HCT116 (cell line): ENCODE results near the gene FNBP1L. TPM values are rescaled to one million over a fixed set of nuclear protein-coding genes. Genes with fewer than 3 reads are reported as not detected.

Source experiments
- ATAC-seq: fragments of 200-7000 bp; cut with Tn5 transposase; 2 replicates; pipeline ENCODE4 v1.9.1; 2020; ENCODE audit warnings: mild to moderate bottlenecking, moderate library complexity
- BruUV-seq: library from RNA; stranded (reverse); fragments of 400-500 nt; replicated peaks from 2 replicates; lab custom pipeline; 2021; lab: Mats Ljungman, UMichigan
- CTCF ChIA-PET: fragments of 300-600 bp; sonication (Branson Sonifier 250); formaldehyde crosslinking; loops from one replicate; lab custom pipeline; 2021; ENCODE audit warnings: antibody characterized with exemption; lab: Charles Lee
- POLR2A ChIA-PET: fragments of 300-600, 350-600 bp; sonication (Branson Sonifier 250); formaldehyde crosslinking; loops from one replicate; lab custom pipeline; 2021; ENCODE audit warnings: antibody characterized with exemption; lab: Charles Lee
- RAD21 ChIA-PET, 2 experiments: fragments of 300-600 bp; sonication (Branson Sonifier 250); formaldehyde crosslinking; loops; one replicate each; lab custom pipeline; 2023; ENCODE audit warnings: low total read pairs in 2 of 2; ENCODE audit not compliant: uncharacterized antibody in 2 of 2, unreplicated experiment in 2 of 2, low non-redundant PET in 1 of 2; lab: Charles Lee
- DNase-seq: peaks from one replicate; pipeline ENCODE4 v3.0.0-alpha.2; 2010; ENCODE audit warnings: low read depth, low spot score
- H2AFZ ChIP-seq: fragments of 200-600 bp; shearing (Covaris generic), sonication (generic); 2 replicates; pipeline ENCODE4 v1.6.1; 2017; ENCODE audit warnings: low read depth, mixed run types, mixed read lengths, antibody characterized with exemption, low read length; ENCODE audit not compliant: poor library complexity, severe bottlenecking
- H3K27ac ChIP-seq: 2 replicates; pipeline ENCODE4 v1.5.1; 2012; ENCODE audit warnings: low read depth, low read length
- H3K27me3 ChIP-seq: fragments of 200-600 bp; sonication (generic); 2 replicates; pipeline ENCODE4 v1.6.1; 2016; ENCODE audit warnings: mixed run types, low read length, mixed read lengths; ENCODE audit not compliant: insufficient read depth
- H3K36me3 ChIP-seq, 2 experiments: fragments of 200-500 bp in 1 of 2; fragments of 200-600 bp in 1 of 2; sonication (Bioruptor generic) in 1 of 2; sonication (generic) in 1 of 2; 2 replicates each; pipeline versions ENCODE4 v1.5.1 to v1.6.1; 2014 to 2016; ENCODE audit warnings: low read length in 2 of 2, inconsistent platforms in 1 of 2, mixed read lengths in 1 of 2, mixed run types in 1 of 2; ENCODE audit not compliant: insufficient read depth in 2 of 2, control insufficient read depth in 1 of 2
- H3K4me1 ChIP-seq, 2 experiments: fragments of 200-600 bp in 1 of 2; sonication (generic) in 1 of 2; 2 replicates each; pipeline versions ENCODE4 v1.5.1 to v1.6.1; 2012 to 2017; ENCODE audit warnings: low read length in 2 of 2, inconsistent platforms in 1 of 2, mild to moderate bottlenecking in 1 of 2, mixed read lengths in 1 of 2, mixed run types in 1 of 2, moderate library complexity in 1 of 2; ENCODE audit not compliant: insufficient read depth in 2 of 2, control insufficient read depth in 1 of 2
- H3K4me2 ChIP-seq: fragments of 200-600 bp; sonication (generic); 2 replicates; pipeline ENCODE4 v1.6.1; 2017; ENCODE audit warnings: mixed run types, low read length, mixed read lengths
- H3K4me3 ChIP-seq, 2 experiments: fragments of 200-600 bp in 1 of 2; sonication (generic) in 1 of 2; replicated peaks in 1 of 2; 2 replicates each; pipeline ENCODE4 v1.5.1; 2011 to 2016; ENCODE audit warnings: low read length in 2 of 2, control low read depth in 1 of 2, low read depth in 1 of 2, mild to moderate bottlenecking in 1 of 2, mixed read lengths in 1 of 2, mixed run types in 1 of 2
- H3K79me2 ChIP-seq: fragments of 200-600 bp; sonication (generic); 2 replicates; pipeline ENCODE4 v1.6.1; 2017; ENCODE audit warnings: mild to moderate bottlenecking, mixed run types, low read length, moderate library complexity, mixed read lengths; ENCODE audit not compliant: insufficient read depth
- H3K9ac ChIP-seq: fragments of 200-600 bp; sonication (generic); 2 replicates; pipeline ENCODE4 v1.6.1; 2016; ENCODE audit warnings: low read length, mixed read lengths
- H3K9me2 ChIP-seq: fragments of 200-600 bp; sonication (generic), shearing (Covaris generic); 2 replicates; pipeline ENCODE4 v1.6.1; 2017; ENCODE audit warnings: mixed run types, mild to moderate bottlenecking, moderate library complexity; ENCODE audit not compliant: insufficient read depth
- H3K9me3 ChIP-seq, 2 experiments: fragments of 200-500 bp in 1 of 2; fragments of 200-600 bp in 1 of 2; sonication (Bioruptor generic) in 1 of 2; sonication (generic) in 1 of 2; 2 replicates each; pipeline ENCODE4 v1.6.1; 2014 to 2017; ENCODE audit warnings: low read length in 2 of 2, mixed read lengths in 2 of 2, inconsistent platforms in 1 of 2, low read depth in 1 of 2, mild to moderate bottlenecking in 1 of 2, mixed run types in 1 of 2, moderate library complexity in 1 of 2; ENCODE audit not compliant: control insufficient read depth in 1 of 2, insufficient read depth in 1 of 2
- H4K20me1 ChIP-seq: fragments of 200-600 bp; sonication (generic), shearing (Covaris generic); 2 replicates; pipeline ENCODE4 v1.6.1; 2017; ENCODE audit warnings: mixed run types, mild to moderate bottlenecking, moderate library complexity; ENCODE audit not compliant: insufficient read depth
- CBX3 ChIP-seq: IDR thresholded peaks from 2 replicates; pipeline ENCODE4 v1.6.1; 2012; ENCODE audit warnings: low read depth
- CEBPB ChIP-seq: IDR thresholded peaks from 2 replicates; pipeline ENCODE4 v1.6.1; 2012; ENCODE audit warnings: low read depth
- EGR1 ChIP-seq: IDR thresholded peaks from 2 replicates; pipeline ENCODE4 v1.6.1; 2012; ENCODE audit warnings: low read depth
- ELF1 ChIP-seq: IDR thresholded peaks from 2 replicates; pipeline ENCODE4 v1.6.1; 2012; ENCODE audit warnings: low read depth, borderline replicate concordance
- JUND ChIP-seq: IDR thresholded peaks from 2 replicates; pipeline ENCODE4 v1.6.1; 2012
- POLR2AphosphoS5 ChIP-seq: IDR thresholded peaks from 2 replicates; pipeline ENCODE4 v1.6.1; 2011; ENCODE audit warnings: mild to moderate bottlenecking, low read depth, low read length, moderate library complexity
- SIN3A ChIP-seq: IDR thresholded peaks from 2 replicates; pipeline ENCODE4 v1.6.1; 2012; ENCODE audit warnings: low read depth
- SP1 ChIP-seq: IDR thresholded peaks from 2 replicates; pipeline ENCODE4 v1.6.1; 2012; ENCODE audit warnings: low read depth
- SRF ChIP-seq: IDR thresholded peaks from 2 replicates; pipeline ENCODE4 v1.6.1; 2012; ENCODE audit warnings: low read depth
- TCF7L2 ChIP-seq: IDR thresholded peaks from 2 replicates; pipeline ENCODE4 v1.7.0; 2011; ENCODE audit warnings: borderline replicate concordance, inconsistent platforms; ENCODE audit not compliant: insufficient read depth, insufficient read length; ENCODE audit errors: extremely low read depth
- YY1 ChIP-seq: IDR thresholded peaks from 2 replicates; pipeline ENCODE4 v1.6.1; 2011; ENCODE audit warnings: low read length, low read depth, moderate library complexity, mild to moderate bottlenecking; ENCODE audit not compliant: insufficient replicate concordance; ENCODE audit errors: extremely low read depth
- ZFX ChIP-seq: fragments of 450-650 bp; IDR thresholded peaks from 2 replicates; pipeline ENCODE4 v1.6.1; 2017
- ZNF274 ChIP-seq: fragments of 200-500 bp; sonication (Bioruptor generic); IDR thresholded peaks from 2 replicates; pipeline ENCODE4 v1.6.1; 2014; ENCODE audit warnings: mild to moderate bottlenecking, low read depth, low read length, inconsistent platforms
- intact Hi-C: fragments of 100-400 bp; cut with micrococcal nuclease; formaldehyde crosslinking; loops from 2 replicates; pipeline ENCODE4 v1.10.0; 2022
- total RNA-seq: library from RNA; stranded (reverse); gene quantifications from one replicate; pipeline ENCODE4 v1.2.1, GENCODE V29; 2021; ENCODE audit not compliant: unreplicated experiment
- TF ChIP-seq, protein P1 (sequence below): IDR thresholded peaks from 2 replicates; pipeline ENCODE4 v1.6.1; 2012
- TF ChIP-seq, protein P2 (sequence below): IDR thresholded peaks from 2 replicates; pipeline ENCODE4 v1.6.1; 2011; ENCODE audit warnings: mild to moderate bottlenecking, low read length, moderate library complexity; ENCODE audit not compliant: insufficient replicate concordance; ENCODE audit errors: extremely low read depth
- TF ChIP-seq, protein P3 (sequence below): IDR thresholded peaks from 2 replicates; pipeline ENCODE4 v1.6.1; 2012

FNBP1L gene
- total RNA-seq, 1 experiment from 2014 or later: 26.1 TPM

DNA sequence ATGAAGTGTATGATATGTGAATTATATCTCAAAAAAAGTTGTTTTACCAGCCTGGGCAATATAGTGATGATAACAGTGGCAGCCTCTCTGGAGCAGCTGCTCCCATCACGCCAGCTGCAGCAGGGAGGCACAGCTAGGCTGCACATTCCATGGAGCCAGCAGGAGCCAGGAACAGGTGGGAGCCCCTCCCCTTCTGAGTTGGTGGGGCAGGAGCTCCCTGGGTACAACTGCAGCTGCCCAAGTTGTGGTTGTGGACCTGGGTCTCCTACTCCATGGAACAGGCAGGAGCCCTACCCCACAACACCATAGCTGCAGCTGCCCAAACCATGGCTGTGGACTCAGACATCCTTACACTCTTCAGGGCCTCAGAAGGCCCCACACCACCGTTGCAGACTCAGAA is 21.7 kb upstream of the FNBP1L start:
- ATAC-seq: no peak

More for the DNA sequence above, 21.7 kb upstream of the FNBP1L start:
- Histone ChIP-seq H3K79me2 (no peaks in the 10 kb centered on the region), H3K4me1 (no peaks in the 10 kb centered on the region), H3K4me3 (no peak overlapping the region), H3K27me3 (no peaks in the 10 kb centered on the region), H3K4me2 (no peak overlapping the region), H3K9me3 (peaks cover 7 to 9% of the 10 kb centered on the region in 2 experiments; a peak in 3 of 4 replicates), H3K36me3 (no peaks in the 10 kb centered on the region), H2AFZ (no peak overlapping the region), H3K9ac (no peak overlapping the region), H3K9me2 (no peaks in the 10 kb centered on the region), H4K20me1 (no peaks in the 10 kb centered on the region), H3K27ac (no peak overlapping the region)
- RAD21 ChIA-PET: no interaction called here
- POLR2A ChIA-PET: no interaction called here
- CTCF ChIA-PET: no interaction called here
- intact Hi-C loops: no loop called here
- DNase-seq: no peak
- no peak for TF ChIP-seq JUND
- no peak for TF ChIP-seq ZFX
- no peak for TF ChIP-seq TCF7L2
- no peak for TF ChIP-seq ELF1
- TF ChIP-seq YY1: no peak
- TF ChIP-seq CEBPB: no peak
- no peak for TF ChIP-seq SP1
- TF ChIP-seq, protein P1, sequence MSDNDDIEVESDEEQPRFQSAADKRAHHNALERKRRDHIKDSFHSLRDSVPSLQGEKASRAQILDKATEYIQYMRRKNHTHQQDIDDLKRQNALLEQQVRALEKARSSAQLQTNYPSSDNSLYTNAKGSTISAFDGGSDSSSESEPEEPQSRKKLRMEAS: no peak
- no peak for TF ChIP-seq EGR1
- TF ChIP-seq ZNF274: no peak
- no peak for TF ChIP-seq POLR2AphosphoS5
- no peak for TF ChIP-seq SRF
- TF ChIP-seq, protein P2, sequence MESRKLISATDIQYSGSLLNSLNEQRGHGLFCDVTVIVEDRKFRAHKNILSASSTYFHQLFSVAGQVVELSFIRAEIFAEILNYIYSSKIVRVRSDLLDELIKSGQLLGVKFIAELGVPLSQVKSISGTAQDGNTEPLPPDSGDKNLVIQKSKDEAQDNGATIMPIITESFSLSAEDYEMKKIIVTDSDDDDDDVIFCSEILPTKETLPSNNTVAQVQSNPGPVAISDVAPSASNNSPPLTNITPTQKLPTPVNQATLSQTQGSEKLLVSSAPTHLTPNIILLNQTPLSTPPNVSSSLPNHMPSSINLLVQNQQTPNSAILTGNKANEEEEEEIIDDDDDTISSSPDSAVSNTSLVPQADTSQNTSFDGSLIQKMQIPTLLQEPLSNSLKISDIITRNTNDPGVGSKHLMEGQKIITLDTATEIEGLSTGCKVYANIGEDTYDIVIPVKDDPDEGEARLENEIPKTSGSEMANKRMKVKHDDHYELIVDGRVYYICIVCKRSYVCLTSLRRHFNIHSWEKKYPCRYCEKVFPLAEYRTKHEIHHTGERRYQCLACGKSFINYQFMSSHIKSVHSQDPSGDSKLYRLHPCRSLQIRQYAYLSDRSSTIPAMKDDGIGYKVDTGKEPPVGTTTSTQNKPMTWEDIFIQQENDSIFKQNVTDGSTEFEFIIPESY: no peak
- TF ChIP-seq, protein P3, sequence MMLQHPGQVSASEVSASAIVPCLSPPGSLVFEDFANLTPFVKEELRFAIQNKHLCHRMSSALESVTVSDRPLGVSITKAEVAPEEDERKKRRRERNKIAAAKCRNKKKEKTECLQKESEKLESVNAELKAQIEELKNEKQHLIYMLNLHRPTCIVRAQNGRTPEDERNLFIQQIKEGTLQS: no peak
- no peak for TF ChIP-seq SIN3A
- no peak for TF ChIP-seq CBX3
- BruUV-seq: no TSS peak
